ENCODE data around the gene UBALD1. TPM values are rescaled to one million over a fixed set of nuclear protein-coding genes. Genes with fewer than 3 reads are reported as not detected.

Gene UBALD1
- total RNA-seq, 1 donor from 2014 or later: 33.6 TPM

DNA sequence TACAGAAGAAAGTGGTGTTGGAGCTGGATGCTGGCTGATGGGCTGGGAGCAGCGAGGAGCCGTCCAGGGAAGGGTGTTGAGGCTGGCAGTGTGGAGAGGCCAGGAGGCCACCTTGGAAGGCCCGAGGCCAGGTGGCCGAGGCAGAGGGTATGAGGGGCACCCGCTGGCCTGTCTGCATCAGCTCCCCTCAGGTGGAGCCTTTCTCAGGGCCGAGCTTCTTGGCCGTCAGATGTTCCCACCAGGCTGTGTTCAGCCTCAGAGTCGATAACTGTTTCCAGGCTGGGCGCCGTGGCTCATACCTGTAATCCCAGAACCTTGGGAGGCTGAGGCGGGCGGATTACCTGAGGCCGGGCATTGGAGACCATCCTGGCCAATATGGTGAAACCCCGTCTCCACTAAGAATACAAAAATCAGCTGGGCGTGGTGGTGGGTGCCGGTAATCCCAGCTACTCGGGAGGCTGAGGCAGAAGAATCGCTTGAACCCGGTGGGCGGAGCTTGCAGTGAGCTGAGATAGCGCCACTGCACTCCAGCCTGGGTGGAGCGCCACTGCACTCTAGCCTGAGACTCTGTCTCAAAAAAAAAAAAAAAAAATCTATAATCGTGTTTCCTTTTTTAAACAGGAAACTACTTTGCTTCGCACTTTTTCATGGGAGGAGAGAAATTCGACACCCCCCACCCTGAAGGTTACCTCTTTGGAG lies 35.2 kb upstream of the UBALD1 start:
- DNase-seq (ENCODE audit: extremely low spot score, unreplicated experiment): no peak
- Mint-ChIP-seq H3K4me1 (ENCODE audit: unreplicated experiment) (no peaks in the 10 kb centered on the region), H3K4me3 (ENCODE audit: unreplicated experiment) (no peak overlapping the region), H3K27ac (ENCODE audit: unreplicated experiment) (no peak overlapping the region), H3K36me3 (ENCODE audit: unreplicated experiment) (peaks cover 28% of the 10 kb centered on the region), H3K27me3 (ENCODE audit: unreplicated experiment) (no peaks in the 10 kb centered on the region), H3K9me3 (ENCODE audit: unreplicated experiment) (no peaks in the 10 kb centered on the region)
- TF ChIP-seq, protein P1, sequence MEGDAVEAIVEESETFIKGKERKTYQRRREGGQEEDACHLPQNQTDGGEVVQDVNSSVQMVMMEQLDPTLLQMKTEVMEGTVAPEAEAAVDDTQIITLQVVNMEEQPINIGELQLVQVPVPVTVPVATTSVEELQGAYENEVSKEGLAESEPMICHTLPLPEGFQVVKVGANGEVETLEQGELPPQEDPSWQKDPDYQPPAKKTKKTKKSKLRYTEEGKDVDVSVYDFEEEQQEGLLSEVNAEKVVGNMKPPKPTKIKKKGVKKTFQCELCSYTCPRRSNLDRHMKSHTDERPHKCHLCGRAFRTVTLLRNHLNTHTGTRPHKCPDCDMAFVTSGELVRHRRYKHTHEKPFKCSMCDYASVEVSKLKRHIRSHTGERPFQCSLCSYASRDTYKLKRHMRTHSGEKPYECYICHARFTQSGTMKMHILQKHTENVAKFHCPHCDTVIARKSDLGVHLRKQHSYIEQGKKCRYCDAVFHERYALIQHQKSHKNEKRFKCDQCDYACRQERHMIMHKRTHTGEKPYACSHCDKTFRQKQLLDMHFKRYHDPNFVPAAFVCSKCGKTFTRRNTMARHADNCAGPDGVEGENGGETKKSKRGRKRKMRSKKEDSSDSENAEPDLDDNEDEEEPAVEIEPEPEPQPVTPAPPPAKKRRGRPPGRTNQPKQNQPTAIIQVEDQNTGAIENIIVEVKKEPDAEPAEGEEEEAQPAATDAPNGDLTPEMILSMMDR (IDR thresholded peaks at IDR 0.05): no peak

DNA sequence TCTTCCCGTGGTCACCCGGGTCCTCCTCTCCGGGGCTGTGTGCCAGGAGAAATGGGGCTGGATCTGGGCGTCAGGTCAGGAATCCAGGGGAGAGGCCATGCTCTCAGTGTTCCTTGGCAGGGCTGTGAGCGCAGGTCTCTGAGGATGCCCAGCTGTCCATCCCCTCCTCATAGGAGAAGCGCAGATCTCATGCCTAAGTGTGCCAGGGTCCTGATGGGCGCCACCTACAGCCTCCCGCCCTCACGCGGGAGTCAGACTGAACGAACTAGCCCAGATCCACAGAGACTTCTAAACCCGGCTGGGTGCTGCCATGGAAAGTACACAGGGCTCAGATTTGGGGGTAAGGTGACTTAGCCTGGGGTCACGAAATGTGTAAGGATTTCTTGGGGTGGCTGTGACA lies 34.2 kb upstream of the UBALD1 start:
- Mint-ChIP-seq H3K27ac (ENCODE audit: unreplicated experiment) (no peak overlapping the region), H3K4me3 (ENCODE audit: unreplicated experiment) (no peak overlapping the region), H3K36me3 (ENCODE audit: unreplicated experiment) (peaks cover 22% of the 10 kb centered on the region), H3K27me3 (ENCODE audit: unreplicated experiment) (no peaks in the 10 kb centered on the region), H3K4me1 (ENCODE audit: unreplicated experiment) (no peaks in the 10 kb centered on the region), H3K9me3 (ENCODE audit: unreplicated experiment) (no peaks in the 10 kb centered on the region)
- TF ChIP-seq, protein P1 (IDR thresholded peaks at IDR 0.05): no peak
- DNase-seq (ENCODE audit: extremely low spot score, unreplicated experiment): no peak

DNA sequence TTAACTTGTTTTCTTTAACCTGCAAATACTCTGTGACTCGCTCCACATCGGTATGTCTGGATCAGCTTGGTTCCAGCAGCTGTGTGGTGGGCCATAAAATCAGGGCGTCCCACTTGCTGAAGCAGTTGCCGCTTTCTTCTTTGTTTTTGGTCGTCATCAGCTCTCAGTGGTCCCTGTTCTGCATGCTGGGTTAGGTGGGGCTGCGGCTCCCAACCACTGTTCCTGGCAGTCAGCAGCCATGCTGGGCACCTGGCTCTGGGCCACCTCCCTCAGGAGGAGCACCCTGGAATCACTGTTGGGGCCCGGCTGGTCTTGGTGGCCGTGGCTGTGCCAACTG lies 32.9 kb upstream of the UBALD1 start:
- Mint-ChIP-seq H3K27ac (ENCODE audit: unreplicated experiment) (no peak overlapping the region), H3K4me1 (ENCODE audit: unreplicated experiment) (no peaks in the 10 kb centered on the region), H3K27me3 (ENCODE audit: unreplicated experiment) (no peaks in the 10 kb centered on the region), H3K9me3 (ENCODE audit: unreplicated experiment) (no peaks in the 10 kb centered on the region), H3K36me3 (ENCODE audit: unreplicated experiment) (peaks cover 17% of the 10 kb centered on the region), H3K4me3 (ENCODE audit: unreplicated experiment) (no peak overlapping the region)
- TF ChIP-seq, protein P1 (IDR thresholded peaks at IDR 0.05): no peak
- no peak for DNase-seq (ENCODE audit: extremely low spot score, unreplicated experiment)

DNA sequence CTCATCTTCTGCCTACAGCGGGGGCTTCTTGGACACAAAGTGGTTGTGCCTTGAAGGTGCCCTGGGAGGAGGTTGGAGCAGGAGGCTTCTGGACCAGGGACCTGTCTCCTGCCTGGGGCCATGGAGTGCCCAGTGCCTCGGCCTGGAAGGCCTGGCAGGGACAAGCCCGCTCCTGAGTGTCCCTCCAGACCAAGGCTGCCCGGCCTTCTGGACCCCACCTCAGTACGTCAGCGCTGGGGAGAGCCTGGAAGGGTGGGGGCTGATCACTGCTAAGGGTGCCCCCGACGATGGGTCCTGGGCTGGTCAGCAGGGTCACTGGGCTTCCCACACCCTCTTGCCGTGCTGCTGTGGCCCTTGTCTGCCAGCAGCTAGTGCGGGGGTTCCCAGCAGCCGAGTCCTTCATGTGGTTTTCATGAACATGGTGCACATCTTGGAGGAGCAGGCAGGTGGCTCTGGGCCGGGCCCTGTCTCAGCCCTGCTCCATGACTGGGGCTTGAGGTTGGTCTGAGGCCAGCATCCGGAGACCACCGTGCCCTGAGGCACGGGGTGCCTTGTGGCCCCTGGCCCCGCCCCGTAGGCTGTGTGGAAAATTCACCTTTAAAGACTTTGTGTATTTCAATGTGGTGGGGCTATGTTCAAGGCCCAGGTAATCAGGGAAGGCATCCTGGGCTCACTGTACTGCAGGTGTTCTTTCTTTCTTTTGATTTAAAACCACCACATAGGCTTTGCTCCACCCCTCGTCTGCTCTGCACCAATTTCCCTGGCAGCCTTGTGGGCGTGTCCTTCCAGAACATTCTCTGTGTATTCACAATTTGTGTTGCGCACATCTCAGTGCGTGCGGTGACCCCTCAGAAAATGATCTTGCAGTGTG lies 32.3 kb upstream of the UBALD1 start:
- Mint-ChIP-seq H3K36me3 (ENCODE audit: unreplicated experiment) (peaks cover 17% of the 10 kb centered on the region), H3K9me3 (ENCODE audit: unreplicated experiment) (no peaks in the 10 kb centered on the region), H3K27me3 (ENCODE audit: unreplicated experiment) (no peaks in the 10 kb centered on the region), H3K4me1 (ENCODE audit: unreplicated experiment) (no peaks in the 10 kb centered on the region), H3K4me3 (ENCODE audit: unreplicated experiment) (no peak overlapping the region), H3K27ac (ENCODE audit: unreplicated experiment) (no peak overlapping the region)
- DNase-seq (ENCODE audit: extremely low spot score, unreplicated experiment): no peak
- TF ChIP-seq, protein P1 (IDR thresholded peaks at IDR 0.05): no peak

DNA sequence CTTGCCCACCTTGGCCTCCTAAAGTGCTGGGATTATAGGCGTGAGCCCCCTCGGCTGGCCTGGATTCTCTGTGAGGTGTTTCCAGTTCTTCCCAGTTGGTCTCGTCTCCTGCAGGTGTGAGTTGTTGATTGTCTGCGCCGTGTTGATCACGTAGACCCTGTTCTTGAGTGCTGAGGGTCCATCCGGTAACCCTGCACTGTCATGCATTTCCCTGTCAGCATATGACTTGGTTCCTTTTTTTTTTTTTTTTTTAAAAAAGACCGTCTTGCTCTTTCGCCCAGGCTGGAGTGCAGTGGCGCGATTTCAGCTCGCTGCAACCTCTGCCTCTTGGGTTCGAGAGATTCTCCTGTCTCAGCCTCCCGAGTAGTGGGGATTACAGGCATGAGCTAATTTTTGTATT lies 27.2 kb upstream of the UBALD1 start:
- no peak for DNase-seq (ENCODE audit: extremely low spot score, unreplicated experiment)
- Mint-ChIP-seq H3K36me3 (ENCODE audit: unreplicated experiment) (peaks cover 6% of the 10 kb centered on the region), H3K27ac (ENCODE audit: unreplicated experiment) (no peak overlapping the region), H3K9me3 (ENCODE audit: unreplicated experiment) (no peaks in the 10 kb centered on the region), H3K4me1 (ENCODE audit: unreplicated experiment) (peaks cover 6% of the 10 kb centered on the region), H3K27me3 (ENCODE audit: unreplicated experiment) (no peaks in the 10 kb centered on the region), H3K4me3 (ENCODE audit: unreplicated experiment) (no peak overlapping the region)
- TF ChIP-seq, protein P1 (IDR thresholded peaks at IDR 0.05): no peak
